GM19324 (cell line): Measurements from ENCODE around the gene ANXA4.

Experiments used
- ATAC-seq: cut with Tn5 transposase; IDR thresholded peaks from one replicate; pipeline ENCODE4 v1.9.1; 2021; ENCODE audit warnings: mild to moderate bottlenecking, moderate library complexity; ENCODE audit not compliant: unreplicated experiment, low FRiP score

ANXA4 gene

DNA sequence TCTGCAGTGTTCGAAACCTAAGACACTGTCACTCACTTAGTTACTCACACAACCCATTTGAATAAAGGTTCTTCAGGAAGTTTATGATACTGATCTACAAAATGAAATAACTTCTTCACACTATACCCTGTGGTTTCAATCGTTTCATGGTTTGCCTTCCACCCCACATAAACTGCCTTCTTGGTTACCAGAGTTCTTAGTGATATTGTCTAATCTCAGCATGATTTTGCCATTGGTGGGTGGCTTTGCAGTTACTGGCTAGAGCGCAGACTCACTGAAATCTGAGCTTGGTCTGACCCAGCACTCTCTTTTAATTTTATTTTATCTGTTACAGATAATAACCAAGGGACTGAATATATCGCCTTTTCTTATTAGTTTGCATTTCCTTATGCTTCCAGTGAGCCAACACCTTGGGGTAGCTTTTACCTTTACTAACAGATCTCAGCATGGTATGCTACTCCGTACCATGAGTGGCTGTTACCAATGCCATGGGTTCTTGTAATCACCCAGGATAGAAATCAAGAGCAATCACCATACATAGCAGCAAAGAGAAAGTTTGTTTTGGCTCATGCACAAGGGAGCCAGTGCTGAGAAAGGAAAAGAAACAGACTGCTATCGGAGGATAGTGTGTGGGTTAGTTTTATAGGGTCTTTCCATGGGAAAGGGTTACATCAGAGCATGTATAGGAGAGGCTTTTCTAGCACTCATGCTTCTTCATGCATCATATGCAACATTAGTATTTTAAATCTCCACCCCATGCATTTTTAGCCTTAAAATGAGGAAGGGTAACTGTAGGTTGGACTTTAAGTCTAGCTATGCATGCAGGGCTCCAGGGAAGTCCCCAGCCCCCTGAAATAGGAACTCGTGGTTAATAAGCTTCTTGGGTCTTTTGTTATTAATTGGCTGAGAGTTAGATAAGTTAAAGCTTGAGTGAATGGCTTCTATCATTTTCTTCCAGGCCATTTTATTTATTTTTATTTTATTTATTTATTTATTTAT, 33.3 kb downstream of the ANXA4 start:
- peak; percentile 46 for ATAC-seq

DNA sequence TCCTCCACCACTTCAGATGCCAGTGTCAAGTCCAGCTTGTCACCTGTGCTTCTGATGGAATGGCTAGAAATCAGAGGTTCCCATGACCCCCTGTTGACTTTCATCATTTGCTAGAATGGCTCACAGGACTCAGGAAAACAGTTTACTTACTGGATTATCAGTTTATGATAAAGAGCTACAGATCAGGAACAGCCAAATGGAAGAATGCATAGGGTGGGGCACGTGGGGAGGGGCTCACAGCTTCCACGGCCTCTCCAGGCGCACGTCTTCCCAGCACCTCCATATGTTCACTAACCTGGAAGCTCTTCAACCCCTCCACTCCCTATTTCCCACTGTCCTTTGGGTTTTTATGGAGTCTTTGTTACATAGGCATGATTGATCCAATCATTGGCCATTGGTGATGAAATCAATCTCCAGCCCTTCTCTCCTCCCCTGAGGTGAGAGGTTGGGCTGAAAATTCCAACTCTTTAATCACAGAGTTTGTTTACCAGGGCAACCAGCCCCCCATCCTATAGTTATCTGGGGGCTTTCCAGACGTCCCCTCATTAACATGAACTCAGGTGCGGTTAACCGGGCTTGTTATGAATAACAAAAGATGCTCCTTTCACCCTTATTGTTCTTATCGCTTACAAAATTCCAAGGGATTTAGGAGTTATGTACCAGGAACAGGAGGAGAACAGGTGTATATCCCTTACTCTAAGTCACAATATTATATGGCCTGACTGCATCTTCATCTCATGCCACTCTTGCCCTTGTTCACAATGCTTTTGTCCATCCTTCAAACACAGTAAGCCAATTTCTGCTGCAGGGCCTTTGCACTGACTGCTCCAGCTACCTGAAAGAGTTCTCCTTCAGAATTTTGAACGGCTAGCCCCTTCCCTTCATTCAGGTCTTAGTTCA, 35.2 kb downstream of the ANXA4 start:
- ATAC-seq, result no peak

DNA sequence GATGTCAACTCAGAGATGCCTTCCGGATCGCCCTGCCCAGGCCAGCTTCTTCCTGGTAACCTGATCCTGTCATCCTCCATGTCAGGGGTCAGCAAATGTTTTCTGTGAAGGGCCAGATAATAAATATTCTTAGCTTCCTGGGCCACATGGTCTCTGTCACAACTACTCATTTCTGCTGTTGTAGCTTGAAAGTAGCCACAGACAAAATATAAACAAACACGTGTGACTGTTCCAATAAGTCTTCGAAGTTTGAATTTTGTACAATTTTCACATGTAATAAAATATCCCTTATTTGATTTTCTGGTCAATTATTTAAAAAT, 35.8 kb downstream of the ANXA4 start:
- no peak for ATAC-seq

GRCh38 chr2:69779258-69780001, 37.5 kb downstream of the ANXA4 start:
- ATAC-seq, result no peak

GRCh38 chr2:69780921-69781320, 39.0 kb downstream of the ANXA4 start:
- ATAC-seq, result peak; percentile 25

- ATAC-seq, result peak; percentile 79
Observed at GRCh38 chr2:69781321-69782248, 39.7 kb downstream of the ANXA4 start.

GRCh38 chr2:69784228-69784627, 42.3 kb downstream of the ANXA4 start:
- no peak for ATAC-seq

DNA sequence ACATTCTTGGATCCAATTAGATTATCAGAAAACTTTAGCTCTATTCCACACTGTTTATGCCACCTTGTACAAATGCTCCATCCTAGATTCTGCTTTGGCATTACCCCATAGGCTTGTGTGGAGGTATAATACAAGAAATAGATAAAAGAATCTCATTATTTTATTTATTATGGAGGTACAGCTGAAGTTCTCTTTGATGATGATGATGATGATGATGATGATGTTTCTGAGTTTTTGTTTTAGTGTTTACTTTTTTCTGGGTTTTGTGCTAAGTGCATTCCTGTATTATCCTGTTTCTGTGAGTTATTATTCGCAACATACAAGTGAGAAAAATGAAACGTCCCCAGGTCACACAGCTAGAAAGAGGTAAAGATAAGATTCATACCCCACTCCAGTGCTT, 43.4 kb downstream of the ANXA4 start:
- no peak for ATAC-seq

- no peak for ATAC-seq
Observed at GRCh38 chr2:69786052-69786560, 44.2 kb downstream of the ANXA4 start.

DNA sequence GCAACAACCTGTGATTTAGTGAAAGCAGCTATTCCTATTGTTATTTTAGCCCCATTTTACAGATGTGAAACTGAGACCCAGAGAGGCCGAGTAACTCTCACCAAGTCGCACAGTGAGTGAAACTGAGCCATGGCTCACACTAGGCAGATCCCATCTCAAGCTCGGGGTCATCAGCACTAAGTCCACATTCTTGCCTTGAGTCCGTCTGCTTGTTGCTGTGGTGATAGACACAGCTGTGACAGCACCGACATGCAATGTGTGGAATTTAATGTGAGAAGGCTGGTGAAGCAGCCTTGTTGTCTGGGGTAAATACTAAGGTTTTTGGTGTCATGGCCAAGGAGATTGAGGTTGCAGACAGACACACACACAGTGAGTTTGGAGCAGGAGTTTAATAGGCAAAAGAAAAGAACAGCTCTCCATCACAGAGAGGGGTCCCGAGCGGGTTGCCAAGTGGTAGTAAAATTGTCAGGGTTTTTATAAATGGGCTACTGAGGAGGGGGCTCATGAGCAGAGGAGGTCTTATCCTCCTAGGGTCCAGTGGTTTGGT, 47.3 kb downstream of the ANXA4 start:
- ATAC-seq, result no peak

DNA sequence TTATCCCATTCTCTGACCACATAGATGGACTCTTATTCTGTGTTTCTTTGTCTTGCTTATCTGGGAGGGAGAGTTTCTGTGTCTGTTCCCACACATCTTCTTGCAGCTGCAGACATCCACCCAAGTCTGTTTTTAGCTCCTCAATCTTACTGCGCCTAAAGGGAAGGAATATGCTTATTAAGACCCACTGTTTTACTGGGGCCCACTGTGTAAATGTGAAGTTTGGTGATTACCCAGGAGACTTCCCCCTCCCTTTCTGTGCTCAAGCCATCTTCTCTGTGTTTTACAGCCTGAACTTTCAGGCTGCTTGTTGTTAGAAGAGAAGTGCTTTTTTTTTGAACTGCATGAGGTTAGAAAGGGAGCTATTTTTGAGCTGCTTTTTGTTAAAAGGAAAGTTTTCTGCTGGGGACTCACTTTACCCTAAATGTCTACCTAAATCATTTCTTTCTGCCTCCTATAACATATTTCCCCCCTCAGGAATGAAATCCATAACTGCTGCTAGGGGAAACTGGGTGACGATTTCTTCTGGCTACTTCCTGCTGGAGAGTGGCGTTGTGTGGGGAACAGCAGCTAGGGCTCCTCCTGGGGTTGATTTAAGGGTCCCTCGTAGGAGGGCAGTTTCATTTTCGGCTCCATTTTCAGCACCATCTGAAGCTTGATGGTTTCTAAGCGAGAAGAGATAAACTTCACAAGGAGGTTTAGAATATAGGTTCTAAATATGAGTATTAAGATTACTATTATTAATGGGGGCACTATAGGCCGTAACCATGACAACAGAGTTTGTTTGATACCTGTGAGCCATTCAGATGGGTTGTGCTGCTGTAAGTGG, 48.1 kb downstream of the ANXA4 start:
- peak; percentile 58 for ATAC-seq

DNA sequence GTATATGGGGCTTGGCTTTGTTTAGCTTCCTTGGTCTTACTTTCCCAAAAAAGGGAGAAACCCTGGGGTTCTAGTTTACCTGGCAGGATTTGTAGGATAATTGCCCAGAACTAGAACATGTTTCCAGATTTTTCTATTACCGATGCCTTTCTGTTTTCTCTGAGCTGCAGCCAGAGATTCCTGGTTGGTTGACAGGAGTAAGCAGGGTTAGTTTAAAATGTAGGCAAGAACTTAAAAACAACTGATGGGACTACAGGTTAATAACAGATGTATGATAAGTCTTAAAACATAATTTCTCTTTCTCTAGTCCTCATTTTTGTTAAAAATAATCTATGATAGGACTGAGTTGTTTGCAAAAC, 48.6 kb downstream of the ANXA4 start:
- no peak for ATAC-seq

- ATAC-seq, result no peak
Observed at GRCh38 chr2:69791045-69791444, 49.1 kb downstream of the ANXA4 start.

DNA sequence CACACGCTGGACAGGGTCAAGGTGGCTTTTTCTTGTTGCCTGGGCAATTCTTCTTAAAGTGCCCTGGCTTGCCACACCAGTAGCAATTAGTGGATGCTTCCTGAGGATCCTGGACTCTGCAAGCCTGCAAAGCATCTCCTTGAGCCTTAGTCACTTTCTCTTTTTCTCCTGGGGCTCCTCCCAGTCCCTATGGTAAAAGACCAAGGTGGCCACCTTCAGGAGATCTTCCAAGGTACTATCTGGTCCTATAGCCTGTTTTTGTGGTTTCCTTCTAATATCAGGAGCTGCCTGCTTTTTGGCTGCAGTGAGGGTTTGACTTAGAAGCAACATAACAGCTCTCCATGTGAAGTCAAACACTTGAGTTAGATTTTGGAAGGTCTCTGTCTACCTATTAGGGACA, 54.2 kb downstream of the ANXA4 start:
- no peak for ATAC-seq

- ATAC-seq, result no peak
Observed at GRCh38 chr2:69797235-69797634, 55.3 kb downstream of the ANXA4 start.

- no peak for ATAC-seq
Observed at GRCh38 chr2:69797836-69798289, 55.9 kb downstream of the ANXA4 start.

DNA sequence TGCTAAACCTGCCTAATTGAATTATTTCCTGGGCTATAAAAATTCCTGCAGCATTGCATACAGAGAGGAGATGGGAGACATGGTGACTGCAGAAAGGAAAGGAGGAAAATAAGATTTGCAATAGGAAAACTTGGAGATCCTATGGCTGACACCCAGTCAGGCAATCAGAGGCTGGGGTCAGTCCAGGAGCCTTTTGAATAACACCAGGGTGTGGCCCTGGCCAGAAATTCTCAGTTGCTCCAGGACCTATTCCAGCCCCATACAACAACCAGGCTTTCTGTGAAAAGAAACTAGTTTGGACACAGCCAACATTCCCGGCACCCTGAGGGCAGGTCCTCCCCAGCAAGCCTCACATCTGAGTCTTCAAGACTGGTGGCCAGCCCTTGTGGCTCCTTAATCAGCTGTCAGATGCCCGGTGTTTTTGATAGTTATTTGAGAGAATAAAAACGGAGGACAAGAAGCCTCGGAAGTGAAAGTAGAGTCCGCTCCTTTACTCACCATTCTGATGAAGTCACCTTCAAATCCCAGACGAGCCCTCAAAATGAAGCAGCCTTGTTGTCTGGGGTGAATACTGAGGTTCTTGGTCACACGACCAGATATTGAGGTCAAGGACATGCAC, 56.5 kb downstream of the ANXA4 start:
- peak; percentile 4 for ATAC-seq
